DMS79 treated with DMSO at 0.1 percent for 48 hours (cell line): ENCODE results near the gene GPATCH2L.

ENCODE experiments used
- DNase-seq: peaks from one replicate; lab custom pipeline; 2025; lab: John Stamatoyannopoulos, UW

Gene GPATCH2L

DNA sequence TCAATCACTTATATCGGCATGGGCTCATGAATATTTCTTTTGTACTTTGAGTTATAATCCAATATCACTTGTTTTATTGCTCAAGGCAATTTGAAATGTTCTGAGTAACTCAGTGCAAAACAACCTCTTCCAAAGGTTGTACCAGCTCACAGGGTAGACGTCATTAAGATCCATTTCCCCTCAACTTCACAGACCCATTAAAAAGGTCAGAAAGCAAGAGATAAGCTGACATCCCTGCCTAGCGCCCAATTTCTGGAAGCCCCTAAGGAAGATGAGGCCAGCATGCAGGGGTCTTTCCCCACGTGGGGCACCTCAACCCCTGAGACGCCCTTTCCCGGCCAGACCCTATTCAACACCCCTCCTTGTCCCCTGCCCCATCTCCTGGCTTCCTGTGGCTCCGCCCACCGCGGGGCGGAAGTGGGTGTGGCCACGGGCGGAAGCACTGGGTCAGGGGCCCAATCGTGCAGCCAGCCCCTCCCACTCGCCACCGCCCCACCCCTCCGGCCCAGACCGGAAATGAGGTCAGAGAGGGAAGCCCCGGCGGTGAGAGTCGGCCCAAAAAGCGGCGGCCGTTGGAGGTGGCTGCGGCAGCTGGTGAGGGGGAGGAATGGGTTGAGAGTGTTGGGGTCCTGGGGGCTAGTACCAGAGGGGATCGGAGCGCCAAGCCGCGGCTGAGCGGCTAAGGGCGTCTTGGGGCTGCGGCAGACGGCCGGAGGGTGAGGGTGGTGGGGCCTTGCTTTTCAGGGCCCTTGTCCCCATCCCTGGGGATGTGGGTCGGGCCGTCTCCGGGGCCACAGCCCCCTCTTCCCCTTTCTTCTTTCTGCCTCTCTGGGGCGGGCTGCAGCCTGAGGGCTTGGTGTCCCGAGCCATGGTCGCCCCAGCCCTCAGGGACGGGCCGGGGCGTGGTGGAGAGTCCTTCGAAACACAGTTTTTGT lies at the start of gene GPATCH2L:
GPATCH2L (plus strand) TSS at position 525 of the 935 bp plus-strand sequence. CDS start 2,442 bp downstream, outside the sequence.
- peak; percentile 94 for DNase-seq

DNA sequence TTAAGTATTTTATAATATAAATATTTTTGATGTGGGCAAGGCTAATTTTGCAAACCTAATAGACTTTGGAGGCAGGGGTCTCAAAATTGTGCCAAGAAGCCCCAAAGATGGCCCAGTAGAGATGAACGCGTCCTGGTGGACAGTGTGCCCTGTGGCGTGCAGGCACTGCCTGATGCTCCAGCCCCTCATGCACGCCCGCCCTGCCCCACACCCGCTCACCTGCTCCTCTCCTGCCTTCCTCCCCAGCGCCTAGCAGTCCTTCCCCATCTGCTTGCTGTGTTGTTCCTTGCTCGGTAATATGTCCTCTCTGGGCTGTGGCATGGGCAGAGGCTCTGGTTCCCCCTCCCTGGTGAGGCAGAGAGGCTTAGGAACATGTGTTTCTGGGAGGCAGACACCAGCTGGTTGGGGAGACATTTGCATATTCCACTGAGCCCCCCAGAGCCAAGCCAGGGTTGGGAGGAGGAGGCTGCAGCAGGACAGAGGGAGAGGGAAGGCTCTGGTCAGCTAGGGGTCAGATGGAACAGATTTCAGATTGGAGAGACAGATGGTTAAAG lies 46.8 kb upstream of the GPATCH2L start:
- no peak for DNase-seq

- no peak for DNase-seq
Measured at GRCh38 chr14:76106188-76106587, 45.5 kb upstream of the GPATCH2L start.

DNA sequence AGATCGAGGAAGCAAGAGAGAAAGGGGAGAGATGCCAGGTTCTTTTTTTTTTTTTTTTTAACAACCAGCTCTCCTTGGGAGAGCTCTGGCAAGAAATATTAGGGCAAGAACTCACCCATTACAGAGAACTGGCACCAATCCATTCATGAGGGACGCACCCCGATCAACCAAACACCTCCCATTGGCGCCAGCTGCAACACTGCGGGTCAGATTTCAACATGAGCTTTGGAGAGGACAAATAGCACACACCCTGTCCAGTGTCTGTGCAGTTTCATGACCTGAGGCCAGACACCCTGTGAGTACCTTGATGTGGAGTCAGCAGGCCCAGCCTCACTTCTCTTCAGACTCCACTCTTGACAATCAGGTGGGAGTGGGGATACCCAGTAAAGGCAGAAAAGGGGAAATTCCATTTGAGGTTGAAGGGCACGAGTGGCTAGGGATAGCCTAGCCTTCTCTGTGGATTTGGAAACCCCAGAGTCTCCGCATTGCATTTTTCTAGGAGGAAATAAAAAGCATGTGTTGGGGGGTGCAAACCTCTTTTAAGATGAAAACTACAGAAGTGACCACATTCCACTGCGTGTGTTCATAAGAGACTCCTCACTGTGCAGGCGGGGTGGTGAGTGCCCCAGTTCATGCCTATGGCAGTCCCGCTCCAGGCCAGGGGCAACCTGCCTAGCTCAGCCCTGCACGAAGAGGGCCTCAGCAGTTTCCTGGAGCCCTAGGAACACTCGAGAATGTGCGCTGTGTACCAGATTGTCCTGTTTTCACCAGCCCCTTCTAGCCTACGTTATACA lies 42.4 kb upstream of the GPATCH2L start:
- peak; percentile 70 for DNase-seq

DNA sequence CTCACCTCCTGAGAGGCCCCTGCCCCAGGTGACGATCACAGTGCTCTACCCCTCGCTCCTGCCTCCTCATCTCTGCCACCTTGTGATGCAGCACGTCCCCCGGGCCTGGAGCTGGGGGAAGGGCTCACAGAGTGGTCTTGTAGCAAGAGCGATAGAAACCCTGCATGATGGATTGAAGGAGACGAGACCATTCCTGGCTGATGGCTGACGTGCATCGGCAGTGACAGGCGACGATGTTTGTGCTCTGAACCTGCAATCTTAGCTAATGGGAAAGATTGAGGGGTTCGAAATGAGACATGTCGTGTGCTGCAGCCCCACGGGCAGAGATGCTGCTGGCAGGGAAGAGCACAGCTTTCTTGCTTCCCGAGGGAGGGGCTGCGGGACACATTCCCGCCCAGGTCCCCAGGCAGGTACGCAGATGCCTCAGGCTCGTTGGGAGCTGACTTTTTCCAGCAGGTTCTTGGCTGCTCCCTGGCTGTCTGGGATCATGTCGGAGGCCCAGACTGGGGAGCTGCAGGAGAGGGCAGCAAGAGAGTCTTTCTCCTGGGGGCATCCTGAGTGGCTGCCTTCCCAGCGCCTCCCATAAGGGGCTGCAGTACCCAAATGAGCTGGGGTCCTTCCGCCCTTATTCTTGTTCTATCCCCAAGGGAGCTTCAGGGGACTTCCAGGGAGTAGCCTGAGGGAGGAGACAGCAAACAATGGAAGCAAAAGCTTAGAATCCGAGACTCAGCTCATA lies 38.7 kb upstream of the GPATCH2L start:
- no peak for DNase-seq

GRCh38 chr14:76113691-76114090 lies 38.0 kb upstream of the GPATCH2L start:
- no peak for DNase-seq

- DNase-seq: no peak
Measured at GRCh38 chr14:76115010-76115422, 36.7 kb upstream of the GPATCH2L start.

DNA sequence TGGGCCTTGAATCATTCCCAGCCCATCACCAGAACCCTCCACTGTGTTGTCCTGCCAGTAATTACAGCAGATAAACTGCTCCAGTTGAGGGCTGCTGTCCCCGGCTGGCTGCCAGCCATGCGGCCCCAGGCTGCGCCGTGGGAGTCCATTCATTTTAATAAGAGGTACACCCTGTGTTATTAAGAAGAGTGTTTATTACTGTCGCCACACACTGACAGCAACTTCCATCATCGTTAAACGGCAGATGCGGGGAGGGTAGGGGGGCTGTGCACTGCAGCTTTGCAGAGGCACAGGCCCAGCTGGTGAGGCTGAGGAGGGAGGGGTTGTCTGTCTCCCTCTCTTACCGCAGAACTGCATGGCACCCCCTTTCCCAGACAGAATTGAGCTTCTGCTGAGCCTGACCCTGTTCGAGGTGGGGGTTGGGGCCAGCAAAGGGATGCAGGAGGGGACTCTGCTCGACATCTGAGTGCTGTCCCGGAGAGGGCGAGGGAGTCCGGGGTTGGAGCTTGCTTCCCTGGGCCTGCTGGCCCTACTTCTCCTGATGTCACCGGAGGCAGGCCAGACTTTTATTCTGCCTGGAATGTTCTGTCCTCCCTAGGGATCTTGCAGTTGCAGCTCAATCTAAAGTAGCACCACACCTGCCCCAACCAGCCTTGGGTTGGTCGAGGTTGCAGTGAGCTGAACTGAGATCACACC lies 33.8 kb upstream of the GPATCH2L start:
- peak; percentile 81 for DNase-seq

DNA sequence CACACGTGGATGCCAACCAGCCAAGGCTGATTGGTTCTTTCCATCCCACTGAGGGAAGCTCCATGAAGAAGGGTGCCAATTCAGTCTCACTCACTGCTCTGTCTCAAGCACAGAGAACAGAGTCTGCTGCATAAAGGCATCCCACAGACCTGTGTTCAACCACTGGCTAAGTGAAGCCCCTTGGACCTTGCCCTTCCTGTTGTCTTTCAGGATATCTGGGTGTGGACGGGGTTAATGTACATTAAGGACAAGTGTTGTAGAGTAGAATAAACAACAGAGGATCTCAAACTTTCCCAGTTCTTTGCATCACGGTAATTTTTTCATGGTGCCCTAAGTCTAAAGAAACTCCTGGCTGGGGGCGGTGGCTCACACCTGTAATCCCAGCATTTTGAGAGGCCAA lies 33.1 kb upstream of the GPATCH2L start:
- no peak for DNase-seq

DNA sequence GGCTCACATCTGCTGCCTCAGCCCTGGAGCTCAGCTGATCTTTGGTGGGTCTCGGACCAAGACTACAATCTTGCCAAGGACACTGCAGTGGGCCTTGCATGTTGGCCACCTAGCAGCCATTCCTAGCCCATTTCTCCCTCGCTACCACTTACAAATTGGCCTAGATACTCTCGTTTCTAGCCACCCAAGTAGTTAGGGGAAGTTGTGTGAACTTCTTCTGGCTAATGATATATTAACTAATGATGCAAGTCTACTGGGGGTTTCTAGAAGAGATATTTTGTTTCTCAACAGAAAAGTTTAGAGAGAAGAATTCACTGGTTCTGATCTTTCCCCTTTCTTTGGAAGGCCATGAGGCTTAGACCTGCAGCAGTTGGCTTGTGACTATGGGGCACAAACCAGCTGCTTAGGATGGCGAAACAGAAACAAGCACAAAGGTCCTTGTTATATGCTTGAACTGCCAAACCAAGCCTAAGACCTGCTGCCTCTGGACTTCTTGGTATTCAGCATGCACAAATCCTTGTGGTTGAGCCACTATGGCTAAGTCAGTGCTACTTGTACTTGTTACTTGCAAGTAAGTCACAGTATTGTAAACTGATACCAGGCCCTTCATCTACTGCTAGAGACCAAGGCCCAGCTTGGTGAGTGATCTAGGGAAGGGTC lies 30.5 kb upstream of the GPATCH2L start:
- no peak for DNase-seq

DNA sequence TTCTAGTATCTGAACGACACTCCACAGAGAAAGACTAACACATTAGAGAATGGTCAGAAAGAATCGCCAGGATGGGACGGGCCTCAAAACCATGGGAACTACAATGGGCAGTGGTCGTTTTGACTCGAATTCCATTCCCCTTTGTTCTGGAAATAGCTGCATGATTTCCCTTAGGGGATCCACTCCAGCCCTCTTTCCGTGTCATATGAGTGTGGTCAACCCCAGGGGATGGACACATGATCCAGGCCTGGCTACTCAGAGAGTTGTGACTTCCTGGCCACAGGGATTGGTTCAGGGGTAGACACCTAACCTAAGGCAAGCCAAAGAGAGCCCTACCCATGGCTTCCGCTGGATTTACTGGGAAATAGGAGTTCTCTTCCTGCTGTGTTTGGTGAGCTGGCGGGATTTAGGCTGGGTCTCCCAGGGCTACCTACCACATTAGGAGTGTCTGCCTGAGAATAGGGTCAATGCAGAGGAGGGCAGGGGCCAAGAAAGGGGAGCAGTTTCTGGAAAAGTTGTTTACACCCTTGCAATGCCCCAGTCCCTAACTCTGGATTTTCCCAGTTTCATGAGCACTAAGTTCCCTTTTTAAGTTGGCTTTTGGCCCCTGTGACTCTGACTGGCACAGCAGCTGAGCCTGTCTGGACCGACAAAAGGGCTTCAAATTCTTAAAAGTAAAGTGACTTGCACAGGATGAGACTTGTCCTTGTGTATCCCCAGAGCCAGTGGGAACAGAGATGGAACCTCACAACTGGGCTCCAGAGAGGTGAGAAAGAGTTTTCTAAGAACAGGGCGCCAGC lies 28.1 kb upstream of the GPATCH2L start:
- DNase-seq: no peak

GRCh38 chr14:76125511-76125910 lies 26.2 kb upstream of the GPATCH2L start:
- DNase-seq: no peak

GRCh38 chr14:76126076-76126475 lies 25.6 kb upstream of the GPATCH2L start:
- no peak for DNase-seq

- no peak for DNase-seq
Measured at GRCh38 chr14:76129851-76130576, 21.7 kb upstream of the GPATCH2L start.

GRCh38 chr14:76131071-76131965 lies 20.4 kb upstream of the GPATCH2L start:
- no peak for DNase-seq

- no peak for DNase-seq
Measured at GRCh38 chr14:76133103-76133502, 18.6 kb upstream of the GPATCH2L start.

GRCh38 chr14:76134231-76134630 lies 17.5 kb upstream of the GPATCH2L start:
- DNase-seq: no peak

DNA sequence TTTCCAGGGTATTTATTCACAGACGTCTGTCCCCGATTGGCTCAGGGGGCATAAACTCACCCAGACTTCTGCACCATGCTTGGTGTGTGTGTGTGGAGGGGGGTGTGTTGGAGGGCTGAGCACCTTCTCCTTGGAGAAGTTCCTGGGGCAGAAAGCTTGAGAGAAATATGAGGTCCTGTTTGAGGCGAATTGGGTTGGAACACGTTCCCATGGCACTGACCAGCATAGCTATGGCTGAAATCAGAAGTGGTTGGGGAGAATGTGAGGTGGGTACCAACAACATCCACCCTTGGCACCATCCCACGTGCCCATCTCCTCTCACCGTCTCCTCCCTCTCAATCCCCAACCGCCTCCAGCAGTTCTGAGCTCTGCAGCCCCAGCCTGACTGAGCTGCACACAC lies 16.0 kb upstream of the GPATCH2L start:
- DNase-seq: no peak
